ENCODE results near the gene CCNQ. TPM values are rescaled to one million over a fixed set of nuclear protein-coding genes. Genes with fewer than 3 reads are reported as not detected.

CCNQ gene
- total and polyA plus RNA-seq, 4 donors = 8.9 to 14.7 (median 9.8) TPM

DNA sequence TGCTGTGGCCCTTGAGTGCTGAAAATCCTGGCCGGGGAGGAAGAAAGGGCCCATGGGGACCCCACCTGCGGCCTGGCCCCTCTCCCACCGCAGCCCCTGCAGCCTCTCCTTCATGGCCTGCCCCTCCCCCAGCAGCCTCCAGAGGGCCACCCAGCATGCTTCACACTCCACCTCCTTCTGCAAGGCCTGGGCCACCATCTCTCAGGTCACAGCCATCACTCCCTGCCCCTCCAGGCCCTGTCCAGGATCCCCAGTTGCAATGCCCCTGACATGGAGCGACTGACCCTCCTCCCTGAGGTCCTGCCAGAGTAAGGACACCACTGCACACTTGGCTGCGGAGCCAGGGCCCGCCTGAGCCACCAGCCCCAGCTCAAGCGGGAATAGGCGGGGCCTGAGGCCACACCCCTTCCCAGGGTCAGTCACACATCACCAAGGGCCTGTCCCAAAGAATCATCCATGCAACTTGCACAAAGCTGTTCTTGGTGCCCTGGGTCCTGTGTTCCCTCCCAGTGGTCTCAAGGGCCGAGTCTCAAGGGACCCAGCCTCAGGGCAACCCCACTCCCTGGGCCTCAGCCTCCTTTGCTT, 32.9 kb downstream of the CCNQ start (continued):
- TF ChIP-seq HNF4G (IDR thresholded peaks at IDR 0.05) (no peak), SP1 (IDR thresholded peaks at IDR 0.05) (no peak), NR2F2 (IDR thresholded peaks at IDR 0.05) (no peak)
- TF ChIP-seq, protein P1, sequence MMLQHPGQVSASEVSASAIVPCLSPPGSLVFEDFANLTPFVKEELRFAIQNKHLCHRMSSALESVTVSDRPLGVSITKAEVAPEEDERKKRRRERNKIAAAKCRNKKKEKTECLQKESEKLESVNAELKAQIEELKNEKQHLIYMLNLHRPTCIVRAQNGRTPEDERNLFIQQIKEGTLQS (IDR thresholded peaks at IDR 0.05) = no peak
- TF ChIP-seq, protein P2, sequence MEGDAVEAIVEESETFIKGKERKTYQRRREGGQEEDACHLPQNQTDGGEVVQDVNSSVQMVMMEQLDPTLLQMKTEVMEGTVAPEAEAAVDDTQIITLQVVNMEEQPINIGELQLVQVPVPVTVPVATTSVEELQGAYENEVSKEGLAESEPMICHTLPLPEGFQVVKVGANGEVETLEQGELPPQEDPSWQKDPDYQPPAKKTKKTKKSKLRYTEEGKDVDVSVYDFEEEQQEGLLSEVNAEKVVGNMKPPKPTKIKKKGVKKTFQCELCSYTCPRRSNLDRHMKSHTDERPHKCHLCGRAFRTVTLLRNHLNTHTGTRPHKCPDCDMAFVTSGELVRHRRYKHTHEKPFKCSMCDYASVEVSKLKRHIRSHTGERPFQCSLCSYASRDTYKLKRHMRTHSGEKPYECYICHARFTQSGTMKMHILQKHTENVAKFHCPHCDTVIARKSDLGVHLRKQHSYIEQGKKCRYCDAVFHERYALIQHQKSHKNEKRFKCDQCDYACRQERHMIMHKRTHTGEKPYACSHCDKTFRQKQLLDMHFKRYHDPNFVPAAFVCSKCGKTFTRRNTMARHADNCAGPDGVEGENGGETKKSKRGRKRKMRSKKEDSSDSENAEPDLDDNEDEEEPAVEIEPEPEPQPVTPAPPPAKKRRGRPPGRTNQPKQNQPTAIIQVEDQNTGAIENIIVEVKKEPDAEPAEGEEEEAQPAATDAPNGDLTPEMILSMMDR (IDR thresholded peaks at IDR 0.05; ENCODE audit: low read depth, low read length, missing input control) = no peak

DNA sequence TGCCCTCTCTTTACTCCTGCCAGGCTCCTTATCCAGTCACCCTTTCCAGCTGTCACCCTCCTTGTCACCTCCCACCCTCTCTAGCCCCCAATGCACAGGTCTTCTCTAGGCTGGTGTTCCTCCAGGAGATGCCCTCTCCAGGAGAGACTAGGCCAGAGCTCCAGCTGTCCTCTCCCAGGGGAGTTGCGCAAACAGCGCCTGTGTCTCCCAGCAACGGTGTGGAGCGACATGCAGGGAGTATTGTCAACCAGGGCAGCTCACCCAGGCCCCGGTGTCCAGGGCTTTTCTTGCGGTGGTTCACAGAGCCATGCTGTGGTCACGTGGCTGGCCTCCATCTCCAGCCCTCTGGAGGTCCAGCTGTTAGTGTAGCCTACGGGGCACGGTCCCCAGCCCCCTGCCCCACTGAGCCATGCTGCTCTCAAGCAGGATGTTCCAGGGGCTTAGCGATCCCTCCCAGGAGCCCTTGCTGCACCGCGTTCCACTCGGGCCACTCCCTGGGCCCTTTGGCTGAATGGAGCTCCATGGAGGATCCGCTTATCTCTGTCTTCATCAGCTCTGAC, 34.8 kb downstream of the CCNQ start:
- Histone ChIP-seq H3K4me1 (ENCODE audit: control insufficient read depth in 4 of 4, insufficient read depth in 4 of 4, low read length in 3 of 4) (no peaks in the 10 kb centered on the region), H3K27me3 (ENCODE audit: control insufficient read depth in 4 of 4, insufficient read depth in 4 of 4, low read length in 3 of 4) (no peaks in the 10 kb centered on the region), H3K36me3 (ENCODE audit: control insufficient read depth in 4 of 4, insufficient read depth in 3 of 4, low read depth in 1 of 4, low read length in 3 of 4) (no peaks in the 10 kb centered on the region), H3K27ac (ENCODE audit: low read depth in 1 of 2, low read length in 2 of 2) (no peak overlapping the region), H3K4me3 (ENCODE audit: low read depth in 1 of 3, low read length in 3 of 3) (no peak overlapping the region), H3K9ac (ENCODE audit: low read depth in 1 of 2, low read length in 2 of 2) (no peak overlapping the region), H3K9me3 (ENCODE audit: control insufficient read depth in 4 of 4, low read length in 3 of 4) (no peaks in the 10 kb centered on the region)
- no peak for TF ChIP-seq FOXA1 (IDR thresholded peaks at IDR 0.05)
- no peak for TF ChIP-seq HNF4A (conservative IDR thresholded peaks at IDR 0.05)
- 78% methylated on average over 14 of the region's 14 CpGs for WGBS
- DNase-seq (ENCODE audit: low spot score) = peak; percentile 35

DNA sequence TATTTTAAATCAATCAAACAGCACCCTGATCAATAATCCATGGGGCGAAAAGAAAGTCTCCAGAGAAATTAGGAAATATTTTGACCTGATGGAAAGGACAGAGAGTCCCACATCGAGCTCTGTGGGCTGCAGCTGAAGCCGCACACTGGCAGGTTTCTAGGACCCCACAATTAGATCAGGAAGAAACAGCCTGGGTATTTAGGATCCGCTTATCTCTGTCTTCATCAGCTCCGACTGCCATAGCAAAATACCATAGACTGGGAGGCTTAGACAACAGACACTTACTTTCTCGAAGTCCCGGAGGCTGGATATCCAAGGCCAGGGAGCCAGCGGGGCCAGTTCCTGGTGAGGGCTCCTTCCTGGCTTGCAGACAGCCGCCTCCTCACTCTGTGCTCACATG, 36.4 kb downstream of the CCNQ start:
- Histone ChIP-seq H3K36me3 (ENCODE audit: control insufficient read depth in 4 of 4, insufficient read depth in 3 of 4, low read depth in 1 of 4, low read length in 3 of 4) (no peaks in the 10 kb centered on the region), H3K4me1 (ENCODE audit: control insufficient read depth in 4 of 4, insufficient read depth in 4 of 4, low read length in 3 of 4) (no peaks in the 10 kb centered on the region), H3K9ac (ENCODE audit: low read depth in 1 of 2, low read length in 2 of 2) (no peak overlapping the region), H3K4me3 (ENCODE audit: low read depth in 1 of 3, low read length in 3 of 3) (no peak overlapping the region), H3K9me3 (ENCODE audit: control insufficient read depth in 4 of 4, low read length in 3 of 4) (no peaks in the 10 kb centered on the region), H3K27ac (ENCODE audit: low read depth in 1 of 2, low read length in 2 of 2) (no peak overlapping the region), H3K27me3 (ENCODE audit: control insufficient read depth in 4 of 4, insufficient read depth in 4 of 4, low read length in 3 of 4) (no peaks in the 10 kb centered on the region)
- WGBS = 94% methylated on average over 9 of the region's 9 CpGs
- TF ChIP-seq, protein P3, sequence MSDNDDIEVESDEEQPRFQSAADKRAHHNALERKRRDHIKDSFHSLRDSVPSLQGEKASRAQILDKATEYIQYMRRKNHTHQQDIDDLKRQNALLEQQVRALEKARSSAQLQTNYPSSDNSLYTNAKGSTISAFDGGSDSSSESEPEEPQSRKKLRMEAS (IDR thresholded peaks at IDR 0.05) = no peak
- TF ChIP-seq YY1 (IDR thresholded peaks at IDR 0.05) (no peak), RXRA (IDR thresholded peaks at IDR 0.05) (no peak), NR2F2 (IDR thresholded peaks at IDR 0.05) (no peak), GABPA (IDR thresholded peaks at IDR 0.05 in 1 of 2, conservative IDR thresholded peaks at IDR 0.05 in 1 of 2) (no peak), FOXA1 (IDR thresholded peaks at IDR 0.05) (no peak), HNF4A (conservative IDR thresholded peaks at IDR 0.05) (no peak), FOXA2 (IDR thresholded peaks at IDR 0.05) (no peak), TAF1 (conservative IDR thresholded peaks at IDR 0.05) (no peak), HNF4G (IDR thresholded peaks at IDR 0.05) (no peak), EGR1 (IDR thresholded peaks at IDR 0.05; ENCODE audit: low read depth in 2 of 2) (no peak), RAD21 (IDR thresholded peaks at IDR 0.05) (no peak)
- TF ChIP-seq, protein P4, sequence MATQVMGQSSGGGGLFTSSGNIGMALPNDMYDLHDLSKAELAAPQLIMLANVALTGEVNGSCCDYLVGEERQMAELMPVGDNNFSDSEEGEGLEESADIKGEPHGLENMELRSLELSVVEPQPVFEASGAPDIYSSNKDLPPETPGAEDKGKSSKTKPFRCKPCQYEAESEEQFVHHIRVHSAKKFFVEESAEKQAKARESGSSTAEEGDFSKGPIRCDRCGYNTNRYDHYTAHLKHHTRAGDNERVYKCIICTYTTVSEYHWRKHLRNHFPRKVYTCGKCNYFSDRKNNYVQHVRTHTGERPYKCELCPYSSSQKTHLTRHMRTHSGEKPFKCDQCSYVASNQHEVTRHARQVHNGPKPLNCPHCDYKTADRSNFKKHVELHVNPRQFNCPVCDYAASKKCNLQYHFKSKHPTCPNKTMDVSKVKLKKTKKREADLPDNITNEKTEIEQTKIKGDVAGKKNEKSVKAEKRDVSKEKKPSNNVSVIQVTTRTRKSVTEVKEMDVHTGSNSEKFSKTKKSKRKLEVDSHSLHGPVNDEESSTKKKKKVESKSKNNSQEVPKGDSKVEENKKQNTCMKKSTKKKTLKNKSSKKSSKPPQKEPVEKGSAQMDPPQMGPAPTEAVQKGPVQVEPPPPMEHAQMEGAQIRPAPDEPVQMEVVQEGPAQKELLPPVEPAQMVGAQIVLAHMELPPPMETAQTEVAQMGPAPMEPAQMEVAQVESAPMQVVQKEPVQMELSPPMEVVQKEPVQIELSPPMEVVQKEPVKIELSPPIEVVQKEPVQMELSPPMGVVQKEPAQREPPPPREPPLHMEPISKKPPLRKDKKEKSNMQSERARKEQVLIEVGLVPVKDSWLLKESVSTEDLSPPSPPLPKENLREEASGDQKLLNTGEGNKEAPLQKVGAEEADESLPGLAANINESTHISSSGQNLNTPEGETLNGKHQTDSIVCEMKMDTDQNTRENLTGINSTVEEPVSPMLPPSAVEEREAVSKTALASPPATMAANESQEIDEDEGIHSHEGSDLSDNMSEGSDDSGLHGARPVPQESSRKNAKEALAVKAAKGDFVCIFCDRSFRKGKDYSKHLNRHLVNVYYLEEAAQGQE (IDR thresholded peaks at IDR 0.05) = no peak
- TF ChIP-seq, protein P2 (IDR thresholded peaks at IDR 0.05; ENCODE audit: low read depth, low read length, missing input control) = no peak
- TF ChIP-seq, protein P5, sequence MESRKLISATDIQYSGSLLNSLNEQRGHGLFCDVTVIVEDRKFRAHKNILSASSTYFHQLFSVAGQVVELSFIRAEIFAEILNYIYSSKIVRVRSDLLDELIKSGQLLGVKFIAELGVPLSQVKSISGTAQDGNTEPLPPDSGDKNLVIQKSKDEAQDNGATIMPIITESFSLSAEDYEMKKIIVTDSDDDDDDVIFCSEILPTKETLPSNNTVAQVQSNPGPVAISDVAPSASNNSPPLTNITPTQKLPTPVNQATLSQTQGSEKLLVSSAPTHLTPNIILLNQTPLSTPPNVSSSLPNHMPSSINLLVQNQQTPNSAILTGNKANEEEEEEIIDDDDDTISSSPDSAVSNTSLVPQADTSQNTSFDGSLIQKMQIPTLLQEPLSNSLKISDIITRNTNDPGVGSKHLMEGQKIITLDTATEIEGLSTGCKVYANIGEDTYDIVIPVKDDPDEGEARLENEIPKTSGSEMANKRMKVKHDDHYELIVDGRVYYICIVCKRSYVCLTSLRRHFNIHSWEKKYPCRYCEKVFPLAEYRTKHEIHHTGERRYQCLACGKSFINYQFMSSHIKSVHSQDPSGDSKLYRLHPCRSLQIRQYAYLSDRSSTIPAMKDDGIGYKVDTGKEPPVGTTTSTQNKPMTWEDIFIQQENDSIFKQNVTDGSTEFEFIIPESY (IDR thresholded peaks at IDR 0.05) = no peak
- TF ChIP-seq, protein P1 (IDR thresholded peaks at IDR 0.05) = no peak
- no peak for DNase-seq (ENCODE audit: low spot score)

Data from liver (tissue), 9 donors.